Measurements from ENCODE around the gene LST1. TPM values are rescaled to one million over a fixed set of nuclear protein-coding genes. Genes with fewer than 3 reads are reported as not detected.

Gene LST1
- total RNA-seq, 1 experiment from 2014 or later, result 0.66 TPM

DNA sequence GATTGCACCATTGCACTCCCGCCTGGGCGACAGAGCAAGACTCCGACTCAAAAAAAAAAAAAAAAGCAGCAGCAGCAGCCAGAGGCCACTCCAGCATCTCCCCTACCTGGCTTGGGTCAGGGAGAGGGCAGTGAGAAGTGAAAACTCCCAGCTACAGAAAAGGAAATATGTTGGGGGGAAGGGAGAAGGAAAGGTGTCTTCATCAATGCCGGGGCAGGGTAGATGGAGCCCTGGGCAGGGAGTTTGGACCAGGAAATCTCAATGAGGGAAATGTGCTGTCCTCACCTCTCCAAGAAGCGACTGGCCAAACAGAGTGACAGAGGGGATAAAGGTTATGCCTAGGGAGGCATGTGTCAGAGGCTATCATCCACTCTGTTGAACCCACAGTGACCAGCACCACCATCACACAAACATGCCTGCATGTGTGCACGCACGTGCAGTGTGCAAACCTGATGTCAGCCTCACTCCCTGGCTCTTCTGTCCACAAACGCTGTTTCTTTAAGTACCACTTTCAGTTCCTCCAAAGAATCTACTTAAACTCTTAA lies 28.1 kb downstream of the LST1 start:
- peaks cover 6% of the 10 kb centered on the region; the same call in 1 of the 2 replicates for H3K27me3 Mint-ChIP-seq (ENCODE audit: low read depth)
- no peaks in the 10 kb centered on the region for H3K36me3 Mint-ChIP-seq
- ATAC-seq, result no peak
- peaks cover 29% of the 10 kb centered on the region for H3K4me1 Mint-ChIP-seq
- POLR2A ChIA-PET, result no interaction called here
- H3K9me3 Mint-ChIP-seq, result no peaks in the 10 kb centered on the region
- no peak overlapping the region for H3K27ac Mint-ChIP-seq
- TF ChIP-seq NFE2L1 (CRISPR knock-in tag; IDR thresholded peaks at IDR 0.05), result no peak
- TF ChIP-seq TP53 (CRISPR knock-in tag; IDR thresholded peaks at IDR 0.05), result no peak
- no peak for TF ChIP-seq ZNF232 (CRISPR knock-in tag; IDR thresholded peaks at IDR 0.05)
- TF ChIP-seq FOXP1 (CRISPR knock-in tag; IDR thresholded peaks at IDR 0.05; ENCODE audit: borderline replicate concordance), result no peak
- TF ChIP-seq ZNF416 (CRISPR knock-in tag; IDR thresholded peaks at IDR 0.05), result no peak
- no peak for TF ChIP-seq JUN (CRISPR knock-in tag; IDR thresholded peaks at IDR 0.05)
- no peak for TF ChIP-seq ZMAT4 (CRISPR knock-in tag; IDR thresholded peaks at IDR 0.05)
- TF ChIP-seq GTF2I (CRISPR knock-in tag; conservative IDR thresholded peaks at IDR 0.05), result no peak
- no peak for TF ChIP-seq NFYB (CRISPR knock-in tag; conservative IDR thresholded peaks at IDR 0.05; ENCODE audit: low read depth)
- TF ChIP-seq GABPB1 (CRISPR knock-in tag; IDR thresholded peaks at IDR 0.05), result no peak
- no peak for TF ChIP-seq CTCF (IDR thresholded peaks at IDR 0.05)
- TF ChIP-seq, protein P1, sequence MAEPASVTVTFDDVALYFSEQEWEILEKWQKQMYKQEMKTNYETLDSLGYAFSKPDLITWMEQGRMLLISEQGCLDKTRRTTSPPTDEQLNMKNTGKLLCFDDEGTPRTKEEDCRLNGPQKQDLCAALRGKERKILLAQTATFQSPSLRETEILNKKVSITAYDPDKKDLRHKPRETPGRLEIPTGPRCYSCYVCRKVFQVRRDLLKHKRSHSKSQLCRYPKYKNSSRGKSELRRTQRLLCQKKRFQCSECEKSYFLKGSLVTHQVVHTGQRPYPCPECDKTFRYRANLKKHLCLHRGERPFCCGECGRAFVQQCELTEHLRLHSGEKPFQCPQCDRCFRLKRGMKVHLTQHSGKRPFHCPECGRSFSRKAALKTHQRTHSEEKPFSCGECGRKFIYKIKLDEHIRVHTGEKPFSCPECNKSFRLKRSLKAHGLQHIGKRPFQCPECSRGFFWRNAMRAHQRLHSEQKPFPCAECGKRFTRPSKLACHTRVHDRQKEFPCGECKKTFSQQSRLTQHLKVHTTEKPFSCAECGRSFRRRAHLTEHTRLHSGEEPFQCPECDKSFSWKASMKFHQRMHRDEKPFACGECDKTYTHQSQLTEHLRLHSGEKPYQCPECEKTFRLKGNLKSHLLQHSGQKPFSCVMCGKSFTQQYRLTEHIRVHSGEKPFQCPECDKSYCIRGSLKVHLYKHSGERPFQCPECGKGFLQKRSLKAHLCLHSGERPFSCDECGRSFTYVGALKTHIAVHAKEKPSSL (CRISPR knock-in tag; conservative IDR thresholded peaks at IDR 0.05), result no peak
- no peak for TF ChIP-seq USF1 (CRISPR knock-in tag; IDR thresholded peaks at IDR 0.05)
- TF ChIP-seq SMAD4 (CRISPR knock-in tag; IDR thresholded peaks at IDR 0.05), result no peak
- TF ChIP-seq, protein P2, sequence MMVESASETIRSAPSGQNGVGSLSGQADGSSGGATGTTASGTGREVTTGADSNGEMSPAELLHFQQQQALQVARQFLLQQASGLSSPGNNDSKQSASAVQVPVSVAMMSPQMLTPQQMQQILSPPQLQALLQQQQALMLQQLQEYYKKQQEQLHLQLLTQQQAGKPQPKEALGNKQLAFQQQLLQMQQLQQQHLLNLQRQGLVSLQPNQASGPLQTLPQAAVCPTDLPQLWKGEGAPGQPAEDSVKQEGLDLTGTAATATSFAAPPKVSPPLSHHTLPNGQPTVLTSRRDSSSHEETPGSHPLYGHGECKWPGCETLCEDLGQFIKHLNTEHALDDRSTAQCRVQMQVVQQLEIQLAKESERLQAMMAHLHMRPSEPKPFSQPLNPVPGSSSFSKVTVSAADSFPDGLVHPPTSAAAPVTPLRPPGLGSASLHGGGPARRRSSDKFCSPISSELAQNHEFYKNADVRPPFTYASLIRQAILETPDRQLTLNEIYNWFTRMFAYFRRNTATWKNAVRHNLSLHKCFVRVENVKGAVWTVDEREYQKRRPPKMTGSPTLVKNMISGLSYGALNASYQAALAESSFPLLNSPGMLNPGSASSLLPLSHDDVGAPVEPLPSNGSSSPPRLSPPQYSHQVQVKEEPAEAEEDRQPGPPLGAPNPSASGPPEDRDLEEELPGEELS (CRISPR knock-in tag; IDR thresholded peaks at IDR 0.05), result no peak
- TF ChIP-seq NR3C1 (CRISPR knock-in tag; conservative IDR thresholded peaks at IDR 0.05; ENCODE audit: low read depth), result no peak
- no peak for TF ChIP-seq ZNF317 (CRISPR knock-in tag; IDR thresholded peaks at IDR 0.05; ENCODE audit: borderline replicate concordance, low read depth)
- TF ChIP-seq CBFB (CRISPR knock-in tag; IDR thresholded peaks at IDR 0.05; ENCODE audit: low read depth), result no peak
- no peak for DNase-seq (ENCODE audit: low spot score)
- CTCF ChIA-PET, result interaction anchor here (1.1 to 3.5 kb wide), 3 partner anchors 16 to 67 kb away, joined by 3 to 24 read pairs (median 15); partner anchors contain the start of genes ATP6V1G2 and NFKBIL1
- H3K4me3 Mint-ChIP-seq, result no peak overlapping the region

All from WTC11 (cell line).